SJSA1 (cell line): ENCODE results near the gene MUC5B. TPM values are rescaled to one million over a fixed set of nuclear protein-coding genes. Genes with fewer than 3 reads are reported as not detected.
"Not testable (repeated sequence)": the region's sequence is repeated elsewhere in the genome, so short reads cannot be mapped to it uniquely, and the experiment has no call there.

Experiments
- DNase-seq, 2 experiments: peaks; one replicate each; pipeline ENCODE4 v3.0.0-alpha.2; 2015 to 2020; ENCODE audit warnings: low spot score in 2 of 2, low read depth in 1 of 2
- H3K27ac ChIP-seq: fragments of 250-450 bp; sonication (Bioruptor Pico); 2 replicates; pipeline ENCODE4 v1.5.1; 2020; ENCODE audit warnings: mild to moderate bottlenecking, moderate library complexity
- H3K27me3 ChIP-seq: fragments of 250-450 bp; sonication (Bioruptor Pico); replicated peaks from 2 replicates; pipeline ENCODE4 v1.5.1; 2020; ENCODE audit warnings: mild to moderate bottlenecking, moderate library complexity
- H3K36me3 ChIP-seq: fragments of 250-450 bp; sonication (Bioruptor Pico); 2 replicates; pipeline ENCODE4 v1.5.1; 2020; ENCODE audit warnings: mild to moderate bottlenecking
- H3K4me1 ChIP-seq: fragments of 250-450 bp; sonication (Bioruptor Pico); replicated peaks from 2 replicates; pipeline ENCODE4 v1.6.1; 2021; ENCODE audit warnings: mild to moderate bottlenecking
- H3K4me3 ChIP-seq: fragments of 250-450 bp; sonication (Bioruptor Pico); 2 replicates; pipeline ENCODE4 v1.5.1; 2020; ENCODE audit warnings: mild to moderate bottlenecking
- H3K9me3 ChIP-seq: fragments of 250-450 bp; sonication (Bioruptor Pico); replicated peaks from 2 replicates; pipeline ENCODE4 v1.5.1; 2020; ENCODE audit warnings: mild to moderate bottlenecking
- total RNA-seq: library from RNA; depleted of rRNA; stranded (reverse); fragments of >200 nt; shearing (Covaris generic); gene quantifications from 2 replicates; pipeline ENCODE4 v1.2.3, GENCODE V29; 2014

MUC5B gene
- total RNA-seq, 1 experiment from 2014 or later: not detected

- peak in 1 of 2 experiments; percentile 18 for DNase-seq
- Histone ChIP-seq H3K36me3 (no peaks in the 10 kb centered on the region), H3K27ac (no peak overlapping the region), H3K4me1 (no peaks in the 10 kb centered on the region), H3K4me3 (no peak overlapping the region), H3K9me3 (no peaks in the 10 kb centered on the region), H3K27me3 (no peaks in the 10 kb centered on the region)
These were observed 19.2 kb upstream of the MUC5B start for GRCh38 chr11:1203505-1204271.

DNA sequence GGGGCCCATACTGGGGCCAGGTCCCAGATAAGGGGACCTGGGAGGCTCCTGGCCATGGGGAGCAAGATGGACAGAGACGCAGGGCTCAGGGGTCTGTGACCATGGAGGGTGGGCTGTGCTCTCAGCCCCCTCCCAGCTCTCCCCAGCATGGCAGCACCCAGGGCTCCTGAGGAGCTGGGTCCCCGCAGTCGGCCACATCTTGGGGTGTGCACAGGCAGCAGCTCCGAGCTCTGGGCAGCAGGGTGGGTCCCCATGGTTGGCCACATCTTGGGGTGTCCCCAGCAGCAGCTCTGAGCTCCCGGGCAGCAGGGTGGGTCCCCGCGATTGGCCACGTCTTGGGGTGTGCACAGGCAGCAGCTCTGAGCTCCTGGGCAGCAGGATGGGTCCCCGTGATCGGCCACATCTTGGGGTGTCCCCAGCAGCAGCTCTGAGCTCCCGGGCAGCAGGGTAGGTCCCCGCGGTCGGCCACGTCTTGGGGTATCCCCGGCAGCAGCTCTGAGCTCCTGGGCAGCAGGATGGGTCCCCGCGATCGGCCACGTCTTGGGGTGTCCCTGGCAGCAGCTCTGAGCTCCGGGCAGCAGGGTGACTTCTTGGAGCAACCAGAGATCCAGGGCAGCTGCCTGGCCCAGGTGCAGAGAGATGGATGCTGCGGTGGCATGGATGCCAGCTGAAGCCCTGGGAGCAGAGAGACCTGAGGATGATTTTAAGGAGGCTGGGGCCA lies 18.3 kb upstream of the MUC5B start:
- H3K4me1 ChIP-seq: no peaks in the 10 kb centered on the region
- H3K27me3 ChIP-seq: no peaks in the 10 kb centered on the region
- H3K9me3 ChIP-seq: no peaks in the 10 kb centered on the region
- no peak overlapping the region for H3K27ac ChIP-seq
- H3K4me3 ChIP-seq: no peak overlapping the region
- H3K36me3 ChIP-seq: no peaks in the 10 kb centered on the region
- peak in 1 of 2 experiments; percentile 16 for DNase-seq

DNA sequence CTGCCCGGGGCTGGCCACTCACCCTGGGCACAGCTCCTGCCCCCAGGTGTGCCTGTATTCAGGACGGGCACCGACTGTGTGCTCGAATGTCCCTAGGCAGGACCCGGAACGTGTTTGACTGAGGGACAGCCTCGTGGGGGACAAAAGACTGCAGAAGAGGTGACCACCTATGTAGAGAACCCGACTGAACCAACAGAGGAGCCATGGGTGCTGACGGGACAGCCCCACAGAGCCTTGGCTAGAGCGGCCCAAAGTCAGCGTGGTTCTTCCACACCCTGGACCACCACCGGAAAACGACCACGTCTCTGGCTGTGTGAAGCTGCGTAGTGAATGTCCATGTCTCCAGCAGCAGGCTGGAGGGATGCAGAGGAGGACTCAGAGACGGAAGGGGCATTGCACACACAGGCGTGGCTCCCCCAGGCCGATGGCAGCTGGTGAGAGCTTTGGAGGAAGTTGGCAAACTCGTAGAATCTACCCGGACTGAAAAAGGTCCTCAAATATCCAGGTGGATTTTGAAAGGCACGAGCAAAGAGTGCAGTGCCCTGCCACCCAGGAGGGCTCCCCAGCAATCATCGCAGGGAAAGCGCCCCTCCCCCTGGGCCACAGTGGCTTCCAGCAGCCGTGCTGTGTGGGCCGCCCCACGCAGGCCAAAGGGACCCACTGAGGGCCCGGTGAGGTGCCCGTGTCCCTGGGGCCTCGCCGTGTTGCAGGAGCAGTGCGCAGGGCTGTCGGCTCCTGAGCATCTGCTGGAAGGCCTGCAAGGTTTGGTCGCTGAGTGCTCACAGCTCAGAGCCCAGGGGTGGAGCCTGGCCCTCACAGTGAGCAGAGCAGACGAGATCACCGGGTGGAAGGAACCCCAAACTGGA lies 17.5 kb upstream of the MUC5B start:
- H3K36me3 ChIP-seq: no peaks in the 10 kb centered on the region

DNA sequence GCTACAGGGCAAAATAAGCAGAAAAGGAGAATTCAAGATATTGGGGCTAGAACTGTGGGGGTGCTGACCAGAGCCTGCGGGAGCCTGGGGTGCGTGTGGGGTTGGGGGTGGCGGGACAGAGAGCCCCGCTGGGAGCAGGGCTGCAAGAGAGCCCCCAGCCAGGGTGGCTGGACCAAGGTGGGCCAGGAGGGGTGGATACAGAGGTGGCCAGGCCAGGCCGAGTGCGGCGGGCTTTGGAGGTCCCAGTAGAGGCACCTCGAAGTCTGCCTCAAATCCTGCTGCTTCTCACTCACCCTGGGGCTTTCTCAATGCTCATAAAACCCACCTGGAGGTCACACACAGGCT lies 16.9 kb upstream of the MUC5B start:
- Histone ChIP-seq H3K4me3 (no peak overlapping the region), H3K9me3 (no peaks in the 10 kb centered on the region), H3K4me1 (no peaks in the 10 kb centered on the region), H3K27ac (no peak overlapping the region), H3K27me3 (no peaks in the 10 kb centered on the region), H3K36me3 (no peaks in the 10 kb centered on the region)
- DNase-seq: peak in 1 of 2 experiments; percentile 25

More for the DNA sequence above, 17.5 kb upstream of the MUC5B start:
- H3K4me1 ChIP-seq: no peaks in the 10 kb centered on the region
- DNase-seq: peak in 1 of 2 experiments; percentile 16
- H3K27ac ChIP-seq: no peak overlapping the region
- no peaks in the 10 kb centered on the region for H3K27me3 ChIP-seq
- H3K9me3 ChIP-seq: no peaks in the 10 kb centered on the region
- H3K4me3 ChIP-seq: no peak overlapping the region

DNA sequence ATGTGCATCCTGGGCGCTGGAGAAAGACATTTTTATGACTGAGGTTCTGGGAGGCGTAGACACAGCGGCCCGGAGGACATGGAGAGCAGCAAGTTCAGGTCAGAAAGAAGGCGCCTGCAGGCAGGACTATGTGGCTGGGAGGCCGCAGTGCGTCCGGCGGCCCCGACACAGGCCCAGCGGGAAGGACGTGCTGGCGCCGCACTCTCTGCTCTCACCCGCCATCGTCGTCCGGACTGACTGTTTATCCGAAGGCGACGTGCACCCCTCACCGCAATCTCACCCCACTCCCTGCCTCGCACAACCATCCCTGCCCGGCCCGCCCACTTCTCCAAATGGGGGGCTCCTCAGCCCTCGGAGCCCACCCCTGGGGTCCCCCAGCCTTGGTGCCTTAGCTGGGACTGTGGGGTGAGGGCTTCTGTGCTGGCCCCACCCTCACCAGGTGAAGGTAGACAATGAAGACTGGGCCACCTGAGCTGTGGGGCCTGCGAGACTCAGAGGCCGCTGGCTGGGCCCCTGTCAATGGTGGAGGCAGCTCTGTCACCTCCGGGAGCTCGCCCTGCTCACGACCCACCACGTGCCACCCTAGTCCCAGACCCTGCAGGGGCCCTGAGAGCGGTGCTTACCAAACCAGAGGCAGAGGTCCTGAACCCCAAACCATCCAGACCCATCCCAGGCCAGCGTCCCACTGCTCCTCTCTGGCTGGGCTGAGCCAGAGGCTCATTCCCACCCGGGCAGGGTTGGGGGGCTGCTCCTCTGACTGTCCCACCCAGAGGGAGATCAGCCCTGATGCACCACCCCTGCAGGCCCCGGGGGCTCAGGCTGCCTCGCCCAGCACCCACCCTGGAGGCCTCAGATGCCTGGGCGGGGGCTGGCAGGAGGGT lies 16.2 kb upstream of the MUC5B start:
- Histone ChIP-seq H3K27me3 (no peaks in the 10 kb centered on the region), H3K9me3 (no peaks in the 10 kb centered on the region), H3K4me3 (no peak overlapping the region), H3K4me1 (no peaks in the 10 kb centered on the region), H3K27ac (no peak overlapping the region), H3K36me3 (no peaks in the 10 kb centered on the region)
- DNase-seq: peak in 1 of 2 experiments; percentile 16

DNA sequence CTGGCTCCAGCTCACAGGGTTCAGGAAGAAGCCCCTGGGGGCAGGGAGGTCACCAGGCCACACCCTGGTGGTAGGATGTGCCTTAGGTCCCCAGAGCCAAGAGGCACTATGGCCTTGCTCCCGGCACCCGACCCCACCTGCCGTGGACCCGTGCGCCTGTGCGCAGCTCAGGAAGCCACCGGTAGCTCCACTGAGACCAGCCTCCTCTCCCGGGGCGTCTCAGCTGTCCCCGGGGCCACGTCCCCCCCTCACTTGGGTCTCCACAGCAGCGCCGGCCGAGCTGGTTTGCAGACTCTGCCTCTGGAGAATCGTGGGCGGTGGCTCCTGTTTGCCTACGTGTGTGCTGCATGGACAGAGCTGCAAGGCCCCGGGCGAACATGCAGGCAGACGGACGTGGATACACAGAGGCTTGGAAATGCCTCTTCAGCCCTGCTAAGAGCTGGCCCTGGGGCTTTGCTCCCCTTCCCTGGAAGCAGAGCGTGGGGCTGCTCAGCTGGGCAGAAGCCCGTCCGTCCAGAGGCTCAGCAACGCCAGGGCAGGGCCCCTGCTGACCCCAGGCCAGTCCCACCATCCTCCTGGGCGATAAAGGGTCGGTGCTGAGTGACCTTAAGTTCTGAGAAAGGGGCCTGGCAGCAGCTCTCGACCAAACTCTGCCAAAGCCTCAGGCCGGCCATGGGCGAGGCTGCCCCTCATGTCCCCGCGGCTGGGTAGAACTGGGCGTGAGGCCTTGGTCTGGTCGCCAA lies 15.3 kb upstream of the MUC5B start:
- Histone ChIP-seq H3K4me3 (no peak overlapping the region), H3K4me1 (no peaks in the 10 kb centered on the region), H3K27me3 (no peaks in the 10 kb centered on the region), H3K9me3 (no peaks in the 10 kb centered on the region), H3K36me3 (no peaks in the 10 kb centered on the region), H3K27ac (no peak overlapping the region)
- no peak for DNase-seq

DNA sequence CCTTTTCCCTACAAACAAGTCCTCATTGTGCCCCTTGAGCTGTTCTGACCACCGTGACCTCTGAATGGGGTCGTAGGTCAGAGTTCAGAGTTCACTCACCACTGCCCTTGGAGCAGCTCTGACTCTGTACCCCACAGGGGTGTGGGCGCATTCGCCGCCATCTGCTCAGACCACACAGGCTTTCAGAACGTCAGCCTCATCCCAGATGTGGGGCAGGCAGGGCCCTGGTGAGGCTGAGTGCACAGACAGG lies 14.8 kb upstream of the MUC5B start:
- no peaks in the 10 kb centered on the region for H3K36me3 ChIP-seq
- no peak overlapping the region for H3K4me3 ChIP-seq
- no peaks in the 10 kb centered on the region for H3K9me3 ChIP-seq
- H3K4me1 ChIP-seq: no peaks in the 10 kb centered on the region
- H3K27ac ChIP-seq: no peak overlapping the region
- H3K27me3 ChIP-seq: no peaks in the 10 kb centered on the region
- DNase-seq: no peak

GRCh38 chr11:1208394-1209261 lies 14.2 kb upstream of the MUC5B start:
- Histone ChIP-seq H3K4me1 (no peaks in the 10 kb centered on the region), H3K4me3 (no peak overlapping the region), H3K27me3 (no peaks in the 10 kb centered on the region), H3K9me3 (no peaks in the 10 kb centered on the region), H3K36me3 (no peaks in the 10 kb centered on the region), H3K27ac (no peak overlapping the region)
- DNase-seq: no peak

DNA sequence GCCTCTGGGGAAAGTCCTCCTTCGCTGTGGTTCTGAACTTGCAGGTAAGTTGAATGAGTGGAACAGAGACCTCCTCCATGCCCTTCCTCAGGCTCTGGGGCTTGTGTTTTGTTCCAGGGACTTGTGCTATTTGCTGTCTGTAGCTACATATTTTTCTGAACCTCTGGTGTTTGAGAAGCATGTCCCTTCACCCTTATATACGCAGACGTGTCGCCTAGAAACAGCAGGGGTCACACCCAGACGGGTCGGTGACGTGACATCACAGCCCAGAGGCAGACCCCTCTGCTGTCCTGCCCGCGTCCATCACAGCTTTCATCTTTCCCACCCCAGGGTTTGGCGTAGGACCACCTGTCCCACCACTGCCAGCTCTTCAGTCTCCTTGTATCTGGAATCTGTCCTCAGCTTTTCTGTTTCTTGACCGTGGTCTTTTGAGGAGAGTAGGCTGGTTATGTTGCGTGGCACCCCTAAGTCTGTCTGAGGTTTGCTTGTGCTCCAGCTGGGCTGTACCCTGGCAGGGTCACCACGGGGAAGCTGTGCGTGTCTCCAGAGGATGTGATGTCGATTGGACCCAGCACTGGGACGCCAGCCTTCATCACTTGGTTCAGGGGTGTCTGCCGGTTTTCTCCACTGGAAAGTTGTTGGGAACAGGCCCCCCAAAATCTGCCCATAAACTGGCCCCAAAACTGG lies 13.4 kb upstream of the MUC5B start:
- Histone ChIP-seq H3K9me3 (no peaks in the 10 kb centered on the region), H3K36me3 (no peaks in the 10 kb centered on the region), H3K27ac (no peak overlapping the region), H3K27me3 (no peaks in the 10 kb centered on the region), H3K4me3 (no peak overlapping the region), H3K4me1 (no peaks in the 10 kb centered on the region)
- no peak for DNase-seq

GRCh38 chr11:1211838-1212237 lies 11.0 kb upstream of the MUC5B start:
- no peak for DNase-seq
- H3K36me3 ChIP-seq: no peaks in the 10 kb centered on the region
- no peaks in the 10 kb centered on the region for H3K9me3 ChIP-seq
- no peak overlapping the region for H3K27ac ChIP-seq
- H3K4me1 ChIP-seq: no peaks in the 10 kb centered on the region
- no peak overlapping the region for H3K4me3 ChIP-seq
- no peaks in the 10 kb centered on the region for H3K27me3 ChIP-seq

DNA sequence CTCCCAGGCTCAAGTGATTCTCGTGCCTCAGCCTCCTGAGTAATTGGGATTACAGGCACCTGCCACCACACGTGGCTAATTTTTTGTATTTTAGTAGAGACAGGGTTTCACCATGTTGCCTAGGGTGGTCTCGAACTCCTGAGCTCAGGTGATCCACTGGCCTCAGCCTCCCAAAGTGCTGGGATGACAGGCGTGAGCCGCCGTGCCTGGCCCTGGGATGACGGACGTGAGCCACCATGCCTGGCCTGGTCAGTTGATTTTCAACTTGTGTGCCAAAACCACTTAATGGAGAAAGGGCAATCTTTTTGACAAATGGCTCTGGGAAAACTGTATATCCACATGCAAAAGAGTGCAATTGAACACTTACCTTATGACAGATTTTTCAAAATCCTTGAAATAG lies 7.0 kb upstream of the MUC5B start:
- not testable (repeated sequence) for H3K9me3 ChIP-seq, H3K36me3 ChIP-seq, H3K4me3 ChIP-seq, DNase-seq, H3K27ac ChIP-seq, H3K4me1 ChIP-seq, H3K27me3 ChIP-seq

GRCh38 chr11:1217151-1217550 lies 5.7 kb upstream of the MUC5B start:
- Histone ChIP-seq H3K27ac (no peak overlapping the region), H3K9me3 (no peaks in the 10 kb centered on the region), H3K4me1 (no peaks in the 10 kb centered on the region), H3K4me3 (no peak overlapping the region), H3K27me3 (no peaks in the 10 kb centered on the region), H3K36me3 (no peaks in the 10 kb centered on the region)
- no peak for DNase-seq
